ENCODE results near the gene SPATS2L. TPM values are rescaled to one million over a fixed set of nuclear protein-coding genes. Genes with fewer than 3 reads are reported as not detected.

Gene SPATS2L
- total and polyA plus RNA-seq, 12 donors = 23.4 to 104 (median 71.8) TPM

DNA sequence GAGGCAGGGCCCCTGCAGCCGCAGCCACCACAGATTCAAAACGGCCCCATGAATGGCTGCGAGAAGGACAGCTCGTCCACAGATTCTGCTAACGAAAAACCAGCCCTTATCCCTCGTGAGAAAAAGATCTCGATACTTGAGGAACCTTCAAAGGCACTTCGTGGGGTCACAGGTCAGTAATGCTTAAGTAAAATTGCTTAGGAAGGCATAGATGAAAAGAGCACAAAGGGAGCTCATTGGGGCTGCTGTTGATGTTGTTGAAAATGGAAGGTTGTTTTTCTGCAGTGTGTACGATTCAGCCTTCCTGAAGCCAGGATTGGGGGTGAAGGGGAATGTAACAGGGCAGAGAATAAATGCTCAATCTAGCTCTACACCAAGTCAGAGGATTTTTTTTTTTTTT lies 112.8 kb downstream of the SPATS2L start:
- no peaks in the 10 kb centered on the region for H3K4me1 ChIP-seq
- 90 to 91% methylated on average over 9 of the region's 9 CpGs for WGBS, 2 donors
- no peak overlapping the region for H3K27ac ChIP-seq
- ATAC-seq (no peak), DNase-seq (no peak)
- H3K27me3 ChIP-seq = no peaks in the 10 kb centered on the region
- no peaks in the 10 kb centered on the region for H3K9me3 ChIP-seq
- intact Hi-C loops (cut with DNase I) = no loop called here
- TF ChIP-seq, protein P1, sequence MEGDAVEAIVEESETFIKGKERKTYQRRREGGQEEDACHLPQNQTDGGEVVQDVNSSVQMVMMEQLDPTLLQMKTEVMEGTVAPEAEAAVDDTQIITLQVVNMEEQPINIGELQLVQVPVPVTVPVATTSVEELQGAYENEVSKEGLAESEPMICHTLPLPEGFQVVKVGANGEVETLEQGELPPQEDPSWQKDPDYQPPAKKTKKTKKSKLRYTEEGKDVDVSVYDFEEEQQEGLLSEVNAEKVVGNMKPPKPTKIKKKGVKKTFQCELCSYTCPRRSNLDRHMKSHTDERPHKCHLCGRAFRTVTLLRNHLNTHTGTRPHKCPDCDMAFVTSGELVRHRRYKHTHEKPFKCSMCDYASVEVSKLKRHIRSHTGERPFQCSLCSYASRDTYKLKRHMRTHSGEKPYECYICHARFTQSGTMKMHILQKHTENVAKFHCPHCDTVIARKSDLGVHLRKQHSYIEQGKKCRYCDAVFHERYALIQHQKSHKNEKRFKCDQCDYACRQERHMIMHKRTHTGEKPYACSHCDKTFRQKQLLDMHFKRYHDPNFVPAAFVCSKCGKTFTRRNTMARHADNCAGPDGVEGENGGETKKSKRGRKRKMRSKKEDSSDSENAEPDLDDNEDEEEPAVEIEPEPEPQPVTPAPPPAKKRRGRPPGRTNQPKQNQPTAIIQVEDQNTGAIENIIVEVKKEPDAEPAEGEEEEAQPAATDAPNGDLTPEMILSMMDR (IDR thresholded peaks at IDR 0.05) = no peak
- H3K4me3 ChIP-seq = no peak overlapping the region
- peaks cover 0 to 97% (median 36%) of the 10 kb centered on the region in 9 donors for H3K36me3 ChIP-seq

DNA sequence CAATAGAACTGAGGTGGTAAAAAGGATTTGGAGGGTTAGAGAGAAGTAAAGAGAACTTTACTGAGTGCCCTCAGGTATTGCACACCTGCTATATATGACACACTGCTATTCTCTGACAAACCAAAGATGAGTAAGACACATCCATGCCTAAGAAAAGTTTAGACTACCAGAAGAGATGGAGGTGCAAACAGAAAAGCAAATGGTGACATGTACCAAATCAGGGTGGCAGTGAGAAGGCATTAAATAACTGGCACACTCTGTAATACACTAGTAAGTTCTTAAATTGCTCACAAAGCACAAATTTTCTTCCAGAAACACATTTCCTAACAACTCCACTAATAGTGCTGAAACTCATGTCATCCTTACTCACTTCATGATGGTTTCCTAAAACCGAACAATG lies 114.8 kb downstream of the SPATS2L start:
- TF ChIP-seq, protein P1 (IDR thresholded peaks at IDR 0.05) = no peak
- WGBS, 2 donors = 99 to 100% methylated on average over 1 of the region's 1 CpG
- H3K4me1 ChIP-seq = no peaks in the 10 kb centered on the region

DNA sequence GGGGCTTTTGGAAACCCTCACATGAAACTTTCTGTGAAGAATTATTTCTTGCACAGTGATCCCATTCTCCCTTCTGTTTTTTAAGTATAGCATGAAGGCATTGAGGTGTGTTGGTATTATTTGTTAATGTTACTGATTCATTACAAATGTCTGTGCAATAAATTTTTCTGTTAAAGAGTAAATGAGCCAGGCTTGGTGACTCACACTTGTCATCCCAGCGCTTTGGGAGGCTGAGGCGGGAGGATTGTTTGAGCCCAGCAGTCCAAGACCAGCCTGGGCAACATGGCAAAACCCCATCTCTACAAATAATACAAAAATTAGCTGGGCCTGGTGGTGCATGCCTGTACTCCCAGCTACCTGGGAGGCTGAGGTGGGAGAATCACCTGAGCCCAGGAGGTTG lies 115.6 kb downstream of the SPATS2L start:
- Histone ChIP-seq H3K9me3 (no peaks in the 10 kb centered on the region), H3K4me1 (no peaks in the 10 kb centered on the region), H3K27me3 (no peaks in the 10 kb centered on the region), H3K4me3 (no peak overlapping the region), H3K27ac (no peak overlapping the region), H3K36me3 (peaks cover 0 to 95% (median 32%) of the 10 kb centered on the region in 9 donors)
- 98 to 100% methylated on average over 2 of the region's 2 CpGs for WGBS, 2 donors
- DNase-seq = no peak
- ATAC-seq = no peak
- intact Hi-C loops (cut with DNase I) = no loop called here
- TF ChIP-seq, protein P1 (IDR thresholded peaks at IDR 0.05) = no peak

More for the DNA sequence above, 114.8 kb downstream of the SPATS2L start:
- H3K4me3 ChIP-seq = no peak overlapping the region
- no peaks in the 10 kb centered on the region for H3K27me3 ChIP-seq
- peaks cover 0 to 95% (median 36%) of the 10 kb centered on the region in 9 donors for H3K36me3 ChIP-seq
- H3K27ac ChIP-seq = no peak overlapping the region
- no peaks in the 10 kb centered on the region for H3K9me3 ChIP-seq
- ATAC-seq = no peak
- intact Hi-C loops (cut with DNase I) = no loop called here
- no peak for DNase-seq

DNA sequence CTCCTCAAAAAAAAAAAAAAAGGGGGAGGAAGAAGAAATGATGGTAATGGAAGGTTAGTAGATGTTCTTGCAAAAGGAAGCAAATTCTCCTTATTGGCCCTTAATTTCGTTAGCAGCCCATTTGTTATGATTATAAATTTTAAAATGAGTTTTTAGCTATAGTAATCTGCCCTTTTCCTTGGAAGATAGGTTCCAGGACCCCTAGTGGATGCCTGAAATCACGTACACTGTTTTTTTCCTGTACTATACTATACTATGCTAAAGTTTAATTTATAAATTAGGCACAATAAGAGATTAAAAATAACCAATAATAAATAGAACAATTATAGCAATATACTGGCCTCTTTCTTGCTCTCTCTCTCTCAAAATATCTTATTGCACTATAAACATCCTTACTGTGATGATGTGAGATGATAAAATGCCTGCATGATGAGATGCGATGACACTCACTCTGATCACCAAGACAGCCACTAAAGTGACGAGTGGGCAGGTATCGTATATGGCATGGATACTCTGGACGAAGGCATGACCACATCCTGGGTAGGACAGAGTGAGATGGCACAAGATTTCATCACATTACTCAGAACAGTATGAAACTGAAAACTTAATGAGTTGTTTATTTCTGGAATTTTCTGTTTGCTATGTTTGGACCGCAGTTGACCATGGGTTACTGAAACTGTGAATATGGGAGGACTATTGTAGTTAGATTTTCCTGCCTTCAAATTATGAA lies 116.2 kb downstream of the SPATS2L start:
- TF ChIP-seq, protein P1 (IDR thresholded peaks at IDR 0.05) = no peak
- no peaks in the 10 kb centered on the region for H3K4me1 ChIP-seq
- H3K4me3 ChIP-seq = no peak overlapping the region
- H3K27me3 ChIP-seq = no peaks in the 10 kb centered on the region
- peaks cover 0 to 94% (median 30%) of the 10 kb centered on the region in 9 donors for H3K36me3 ChIP-seq
- DNase-seq (no peak), ATAC-seq (no peak)
- intact Hi-C loops (cut with DNase I) = no loop called here
- 95% methylated on average over 7 of the region's 7 CpGs for WGBS, 2 donors
- H3K9me3 ChIP-seq = no peaks in the 10 kb centered on the region
- no peak overlapping the region for H3K27ac ChIP-seq
